Erythroblast (primary cell): ENCODE results near the gene PPP2R3B.

Experiments
- GATA1 ChIP-seq: IDR thresholded peaks from 2 replicates; pipeline ENCODE4 v1.6.1; 2011; ENCODE audit warnings: low read depth, mild to moderate bottlenecking, control low read depth, low read length, moderate library complexity
- POLR2A ChIP-seq: IDR thresholded peaks from 2 replicates; pipeline ENCODE4 v1.6.1; 2011; ENCODE audit warnings: mild to moderate bottlenecking, low read length

- TF ChIP-seq POLR2A (no peak), GATA1 (no peak)
Measured at GRCh38 chrX:320126-320783, 66.5 kb downstream of the PPP2R3B start.
